ENCODE data around the gene C20orf202. TPM values are rescaled to one million over a fixed set of nuclear protein-coding genes. Genes with fewer than 3 reads are reported as not detected.

The C20orf202 gene
- total RNA-seq, 6 donors from 2014 or later: 0.55 to 1.7 (median 0.86) TPM; not detected in 2

DNA sequence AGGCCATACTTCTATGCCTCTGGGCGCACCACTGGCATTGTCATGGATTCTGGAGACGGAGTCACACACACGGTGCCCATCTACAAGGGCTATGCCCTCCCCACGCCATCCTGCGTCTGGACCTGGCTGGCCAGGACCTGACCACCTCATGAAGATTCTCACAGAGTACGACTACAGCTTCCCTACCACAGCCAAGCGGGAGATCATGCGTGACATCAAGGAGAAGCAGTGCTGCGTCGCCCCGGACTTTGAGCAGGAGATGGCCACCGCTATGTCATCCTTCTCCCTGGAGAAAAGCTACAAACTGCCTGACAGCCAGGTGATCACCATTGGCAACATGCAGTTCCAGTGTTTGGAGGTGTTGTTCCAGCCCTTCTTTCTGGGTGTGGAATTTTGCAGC is 42.3 kb upstream of the C20orf202 start:
- H3K27me3 ChIP-seq: no peaks in the 10 kb centered on the region
- ATAC-seq (ENCODE audit: low FRiP score in 2 of 2) (no peak), DNase-seq (no peak)
- H3K4me3 ChIP-seq: no peak overlapping the region
- H3K36me3 ChIP-seq: peaks cover 35 to 78% (median 53%) of the 10 kb centered on the region in 4 donors
- H3K4me1 ChIP-seq: no peaks in the 10 kb centered on the region
- no peak overlapping the region for H3K27ac ChIP-seq
- peaks cover 0 to 3% (median 0%) of the 10 kb centered on the region in 4 donors for H3K9me3 ChIP-seq
- TF ChIP-seq POLR2A (IDR thresholded peaks at IDR 0.05) (no peak), POLR2AphosphoS5 (IDR thresholded peaks at IDR 0.05) (no peak), EP300 (IDR thresholded peaks at IDR 0.05) (no peak)
- TF ChIP-seq, protein P1, sequence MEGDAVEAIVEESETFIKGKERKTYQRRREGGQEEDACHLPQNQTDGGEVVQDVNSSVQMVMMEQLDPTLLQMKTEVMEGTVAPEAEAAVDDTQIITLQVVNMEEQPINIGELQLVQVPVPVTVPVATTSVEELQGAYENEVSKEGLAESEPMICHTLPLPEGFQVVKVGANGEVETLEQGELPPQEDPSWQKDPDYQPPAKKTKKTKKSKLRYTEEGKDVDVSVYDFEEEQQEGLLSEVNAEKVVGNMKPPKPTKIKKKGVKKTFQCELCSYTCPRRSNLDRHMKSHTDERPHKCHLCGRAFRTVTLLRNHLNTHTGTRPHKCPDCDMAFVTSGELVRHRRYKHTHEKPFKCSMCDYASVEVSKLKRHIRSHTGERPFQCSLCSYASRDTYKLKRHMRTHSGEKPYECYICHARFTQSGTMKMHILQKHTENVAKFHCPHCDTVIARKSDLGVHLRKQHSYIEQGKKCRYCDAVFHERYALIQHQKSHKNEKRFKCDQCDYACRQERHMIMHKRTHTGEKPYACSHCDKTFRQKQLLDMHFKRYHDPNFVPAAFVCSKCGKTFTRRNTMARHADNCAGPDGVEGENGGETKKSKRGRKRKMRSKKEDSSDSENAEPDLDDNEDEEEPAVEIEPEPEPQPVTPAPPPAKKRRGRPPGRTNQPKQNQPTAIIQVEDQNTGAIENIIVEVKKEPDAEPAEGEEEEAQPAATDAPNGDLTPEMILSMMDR (IDR thresholded peaks at IDR 0.05): no peak
- WGBS, 2 donors: 97 to 100% methylated on average over 9 to 12 of the region's 12 CpGs

DNA sequence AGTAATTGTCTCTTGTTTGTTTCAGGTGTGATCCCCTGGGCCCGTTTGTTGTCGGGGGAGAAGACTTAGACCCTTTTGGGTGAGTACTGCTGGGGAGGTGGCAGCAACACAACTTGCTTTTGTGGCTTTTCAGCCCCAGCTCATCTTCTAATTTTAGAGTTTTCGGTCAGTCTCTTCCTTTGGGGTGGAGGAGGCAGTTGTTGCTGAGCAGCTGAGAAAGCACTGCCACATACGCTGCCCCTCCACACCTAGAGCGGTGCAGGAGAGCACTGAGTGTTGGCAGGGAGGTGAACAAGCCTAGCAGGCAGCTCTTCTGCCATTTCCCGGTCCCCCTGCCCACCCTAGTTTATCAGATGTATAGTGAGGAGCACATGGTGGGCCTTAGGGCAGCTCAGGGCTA is 40.1 kb upstream of the C20orf202 start:
- Histone ChIP-seq H3K4me1 (no peaks in the 10 kb centered on the region), H3K4me3 (no peak overlapping the region), H3K9me3 (no peaks in the 10 kb centered on the region), H3K36me3 (peaks cover 43 to 88% (median 67%) of the 10 kb centered on the region in 4 donors), H3K27me3 (no peaks in the 10 kb centered on the region), H3K27ac (no peak overlapping the region)
- no peak for ATAC-seq (ENCODE audit: low FRiP score in 2 of 2)
- no peak for DNase-seq
- 89% methylated on average over 3 to 6 of the region's 6 CpGs for WGBS, 2 donors
- no peak for TF ChIP-seq POLR2AphosphoS5 (IDR thresholded peaks at IDR 0.05)
- TF ChIP-seq, protein P1 (IDR thresholded peaks at IDR 0.05): no peak
- no peak for TF ChIP-seq POLR2A (IDR thresholded peaks at IDR 0.05)
- no peak for TF ChIP-seq EP300 (IDR thresholded peaks at IDR 0.05)

DNA sequence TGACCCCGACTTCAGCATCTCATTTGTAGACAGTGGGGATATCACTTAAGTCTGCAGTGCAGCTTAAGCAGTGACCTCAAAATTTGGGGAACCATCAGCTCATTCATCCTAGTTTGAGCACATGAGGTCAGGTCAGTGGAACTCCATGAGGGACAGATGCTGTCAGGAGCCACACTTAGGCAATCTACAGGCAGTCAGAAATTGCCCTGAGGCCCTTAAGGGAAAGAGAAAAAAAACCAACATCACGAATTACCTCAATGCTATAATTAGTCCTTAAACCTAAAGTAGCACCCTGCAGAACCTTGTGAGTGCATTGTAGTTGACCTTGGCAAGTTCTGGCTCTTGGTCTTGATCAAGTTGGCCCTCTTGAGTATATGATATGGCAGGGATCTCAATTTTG is 39.6 kb upstream of the C20orf202 start:
- H3K27ac ChIP-seq: no peak overlapping the region
- no peak overlapping the region for H3K4me3 ChIP-seq
- no peaks in the 10 kb centered on the region for H3K27me3 ChIP-seq
- H3K9me3 ChIP-seq: no peaks in the 10 kb centered on the region
- no peaks in the 10 kb centered on the region for H3K4me1 ChIP-seq
- ATAC-seq (ENCODE audit: low FRiP score in 2 of 2): no peak
- 75 to 83% methylated on average over 2 of the region's 2 CpGs for WGBS, 2 donors
- H3K36me3 ChIP-seq: peaks cover 43 to 90% (median 69%) of the 10 kb centered on the region in 4 donors
- no peak for DNase-seq
- TF ChIP-seq, protein P1 (IDR thresholded peaks at IDR 0.05): no peak
- TF ChIP-seq EP300 (IDR thresholded peaks at IDR 0.05): no peak
- TF ChIP-seq POLR2AphosphoS5 (IDR thresholded peaks at IDR 0.05): no peak
- no peak for TF ChIP-seq POLR2A (IDR thresholded peaks at IDR 0.05)

DNA sequence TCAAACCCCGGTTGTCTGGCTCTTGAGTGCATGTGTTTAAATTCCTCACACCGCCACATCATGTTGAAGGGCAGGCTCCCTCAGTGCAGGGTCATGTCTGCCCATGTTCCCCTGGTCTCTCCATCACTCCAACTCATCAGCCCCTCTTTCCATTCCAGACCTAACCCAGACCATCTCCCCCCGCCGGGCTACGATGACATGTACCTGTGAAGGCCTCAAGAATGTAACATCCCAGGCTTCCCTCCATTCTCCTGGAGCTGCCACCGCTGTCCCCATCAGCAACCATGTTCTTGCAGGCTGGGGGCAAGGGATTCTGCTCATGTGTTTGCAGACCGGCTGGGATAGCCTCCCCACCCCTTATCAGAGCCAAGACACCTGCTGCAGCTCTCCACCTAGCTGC is 38.4 kb upstream of the C20orf202 start:
- TF ChIP-seq EP300 (IDR thresholded peaks at IDR 0.05) (no peak), POLR2AphosphoS5 (IDR thresholded peaks at IDR 0.05) (no peak), POLR2A (IDR thresholded peaks at IDR 0.05) (no peak)
- TF ChIP-seq, protein P1 (IDR thresholded peaks at IDR 0.05): no peak
- Histone ChIP-seq H3K36me3 (peaks cover 44 to 100% (median 78%) of the 10 kb centered on the region in 4 donors), H3K9me3 (no peaks in the 10 kb centered on the region), H3K4me3 (no peak overlapping the region), H3K27me3 (no peaks in the 10 kb centered on the region), H3K27ac (no peak overlapping the region), H3K4me1 (no peaks in the 10 kb centered on the region)
- DNase-seq: no peak
- 96 to 99% methylated on average over 7 of the region's 7 CpGs for WGBS, 2 donors
- no peak for ATAC-seq (ENCODE audit: low FRiP score in 2 of 2)

DNA sequence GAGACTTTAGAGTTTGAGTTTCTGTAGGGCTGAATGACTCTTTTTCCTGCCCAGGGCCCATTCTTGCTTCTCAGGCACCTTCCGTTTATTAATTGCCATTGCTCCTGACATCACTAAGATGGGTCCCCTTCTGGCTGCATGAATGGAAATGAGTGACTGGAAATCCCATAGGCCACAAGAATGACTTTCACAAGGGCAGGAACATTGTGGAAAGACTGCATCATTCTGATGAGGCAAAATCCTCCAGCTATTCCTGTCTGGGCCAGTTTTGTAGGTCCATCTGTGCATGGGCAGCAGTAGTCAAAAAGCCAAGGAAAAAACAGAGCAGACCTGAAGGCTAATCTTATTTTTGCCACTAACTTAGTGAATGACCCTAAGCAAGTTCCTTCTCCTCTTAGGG is 37.7 kb upstream of the C20orf202 start:
- WGBS, 2 donors: 92 to 94% methylated on average over 1 of the region's 1 CpG
- TF ChIP-seq, protein P1 (IDR thresholded peaks at IDR 0.05): no peak
- no peak for TF ChIP-seq POLR2A (IDR thresholded peaks at IDR 0.05)
- TF ChIP-seq EP300 (IDR thresholded peaks at IDR 0.05): no peak

More for the DNA sequence above, 37.7 kb upstream of the C20orf202 start:
- no peak for DNase-seq
- no peak overlapping the region for H3K4me3 ChIP-seq
- H3K27ac ChIP-seq: no peak overlapping the region
- H3K36me3 ChIP-seq: peaks cover 47 to 100% (median 77%) of the 10 kb centered on the region in 4 donors
- no peak for ATAC-seq (ENCODE audit: low FRiP score in 2 of 2)
- no peaks in the 10 kb centered on the region for H3K4me1 ChIP-seq
- H3K27me3 ChIP-seq: no peaks in the 10 kb centered on the region
- no peaks in the 10 kb centered on the region for H3K9me3 ChIP-seq
